HG02571 (cell line): ENCODE results near the gene RAMP3.
"Not testable (repeated sequence)": the region's sequence is repeated elsewhere in the genome, so short reads cannot be mapped to it uniquely, and the experiment has no call there.

Experiments
- ATAC-seq: cut with Tn5 transposase; IDR thresholded peaks from one replicate; pipeline ENCODE4 v1.9.1; 2021; ENCODE audit warnings: mild to moderate bottlenecking, moderate library complexity; ENCODE audit not compliant: unreplicated experiment

RAMP3 gene

GRCh38 chr7:45131891-45132290 lies 25.7 kb upstream of the RAMP3 start:
- ATAC-seq = no peak

GRCh38 chr7:45132708-45133320 lies 24.8 kb upstream of the RAMP3 start:
- no peak for ATAC-seq

- no peak for ATAC-seq
Measured at GRCh38 chr7:45133352-45133751, 24.2 kb upstream of the RAMP3 start.

- no peak for ATAC-seq
Measured at GRCh38 chr7:45133877-45134276, 23.7 kb upstream of the RAMP3 start.

GRCh38 chr7:45136106-45137060 lies 21.2 kb upstream of the RAMP3 start:
- no peak for ATAC-seq

- ATAC-seq = no peak
Measured at GRCh38 chr7:45138433-45139267, 18.9 kb upstream of the RAMP3 start.

- no peak for ATAC-seq
Measured at GRCh38 chr7:45140827-45141226, 16.8 kb upstream of the RAMP3 start.

GRCh38 chr7:45143616-45144015 lies 14.0 kb upstream of the RAMP3 start:
- no peak for ATAC-seq

GRCh38 chr7:45145881-45146280 lies 11.7 kb upstream of the RAMP3 start:
- no peak for ATAC-seq

GRCh38 chr7:45146531-45147379 lies 10.8 kb upstream of the RAMP3 start:
- no peak for ATAC-seq

GRCh38 chr7:45147858-45148652 lies 9.5 kb upstream of the RAMP3 start:
- ATAC-seq = no peak

- no peak for ATAC-seq
Measured at GRCh38 chr7:45148653-45148973, 9.0 kb upstream of the RAMP3 start.

GRCh38 chr7:45149606-45150005 lies 8.0 kb upstream of the RAMP3 start:
- ATAC-seq = no peak

GRCh38 chr7:45150199-45150598 lies 7.4 kb upstream of the RAMP3 start:
- no peak for ATAC-seq

- no peak for ATAC-seq
Measured at GRCh38 chr7:45151131-45151684, 6.4 kb upstream of the RAMP3 start.

- no peak for ATAC-seq
Measured at GRCh38 chr7:45151967-45152366, 5.6 kb upstream of the RAMP3 start.

GRCh38 chr7:45153233-45153632 lies 4.4 kb upstream of the RAMP3 start:
- no peak for ATAC-seq

GRCh38 chr7:45153861-45154260 lies 3.7 kb upstream of the RAMP3 start:
- not testable (repeated sequence) for ATAC-seq

- no peak for ATAC-seq
Measured at GRCh38 chr7:45155357-45155900, 2.2 kb upstream of the RAMP3 start.
